Measurements from ENCODE around the gene GPR39.

Gene GPR39

GRCh38 chr2:132669908-132670495 lies 253.4 kb downstream of the GPR39 start, which contains the start of gene LYPD1:
Gene LYPD1 (minus strand): TSS chr2:132670205. CDS start chr2:132669932, 273 bp downstream.
- TF ChIP-seq EZH2 (optimal IDR thresholded peaks at IDR 0.05; ENCODE audit: low read depth, low read length) = no peak
- TF ChIP-seq EZH2phosphoT487 (IDR thresholded peaks at IDR 0.05; ENCODE audit: low read length) = no peak
- TF ChIP-seq CTCF (IDR thresholded peaks at IDR 0.05; ENCODE audit: low read length) = no peak
- no peak for DNase-seq
- H3K4me3 ChIP-seq (ENCODE audit: low read length) = no peak within 1 kb of the TSS; the same call in 1 of the 2 replicates
- no peaks in the 10 kb centered on the region for H3K27me3 ChIP-seq (replicated peaks; ENCODE audit: insufficient read depth, low read length)
- no peak within 1 kb of the TSS for H2AFZ ChIP-seq (ENCODE audit: low read length)
- H3K27ac ChIP-seq (ENCODE audit: low read length) = no peak within 1 kb of the TSS
- no peak within 1 kb of the TSS for H3K9ac ChIP-seq (ENCODE audit: low read length)
- H4K20me1 ChIP-seq (ENCODE audit: insufficient read depth, low read length) = no peaks in the 10 kb centered on the region
- peak within 1 kb of the TSS; percentile 22; the same call in 1 of the 2 replicates for H3K4me2 ChIP-seq (ENCODE audit: low read depth, low read length)
- H3K79me2 ChIP-seq (ENCODE audit: low read length) = no peaks in the 10 kb centered on the region
- H3K4me1 ChIP-seq (ENCODE audit: low read length) = no peaks in the 10 kb centered on the region
- no peaks in the 10 kb centered on the region for H3K9me3 ChIP-seq (replicated peaks; ENCODE audit: insufficient read depth, low read length)
- no peaks in the 10 kb centered on the region for H3K9me2 ChIP-seq (replicated peaks; ENCODE audit: insufficient read depth, low read length)
- H3K36me3 ChIP-seq (replicated peaks; ENCODE audit: insufficient read depth, low read length) = no peaks in the 10 kb centered on the region
- H3F3A ChIP-seq (ENCODE audit: insufficient read depth, low read length) = no peaks in the 10 kb centered on the region

DNA sequence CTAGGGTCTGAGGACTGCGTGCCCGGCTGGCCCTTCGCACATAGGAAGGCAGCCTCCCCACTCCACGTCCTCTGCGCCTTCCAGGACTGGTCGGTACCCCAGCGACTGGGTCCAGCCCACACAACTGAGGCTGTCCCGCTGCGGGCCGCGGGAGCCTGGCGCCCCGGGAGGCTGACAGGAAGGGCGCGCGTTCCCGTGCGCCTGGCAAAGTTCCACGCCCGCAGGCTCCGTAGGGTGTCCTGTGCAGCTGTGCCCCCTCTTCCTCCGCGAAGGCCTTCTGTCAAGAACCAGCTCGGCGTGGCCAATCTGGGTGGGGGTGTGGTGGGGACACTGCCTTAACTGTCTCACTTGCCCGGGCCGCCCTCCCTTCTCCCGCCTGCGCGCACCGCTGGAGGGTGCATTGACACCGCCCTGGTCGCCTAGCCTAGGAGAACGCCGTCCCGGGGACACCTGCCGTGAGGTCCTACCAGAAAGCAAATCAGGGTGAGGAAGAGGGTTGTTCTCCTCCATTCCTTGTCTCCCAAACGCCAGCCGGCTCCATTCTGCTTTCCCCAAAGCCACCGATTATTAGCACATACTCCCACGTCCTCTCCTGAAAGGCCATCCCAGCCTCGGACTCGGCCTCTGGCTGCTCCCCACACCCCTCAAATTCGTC lies 254.0 kb downstream of the GPR39 start:
- no peak overlapping the region for H3K4me3 ChIP-seq (ENCODE audit: low read length)
- H3K27ac ChIP-seq (ENCODE audit: low read length) = no peak overlapping the region
- no peaks in the 10 kb centered on the region for H3K36me3 ChIP-seq (replicated peaks; ENCODE audit: insufficient read depth, low read length)
- no peaks in the 10 kb centered on the region for H3K4me1 ChIP-seq (ENCODE audit: low read length)
- no peak overlapping the region for H3K9ac ChIP-seq (ENCODE audit: low read length)
- no peaks in the 10 kb centered on the region for H3K9me2 ChIP-seq (replicated peaks; ENCODE audit: insufficient read depth, low read length)
- H3K9me3 ChIP-seq (replicated peaks; ENCODE audit: insufficient read depth, low read length) = no peaks in the 10 kb centered on the region
- H4K20me1 ChIP-seq (ENCODE audit: insufficient read depth, low read length) = no peaks in the 10 kb centered on the region
- DNase-seq = no peak
- no peaks in the 10 kb centered on the region for H3K79me2 ChIP-seq (ENCODE audit: low read length)
- TF ChIP-seq EZH2 (optimal IDR thresholded peaks at IDR 0.05; ENCODE audit: low read depth, low read length) = no peak
- no peak for TF ChIP-seq EZH2phosphoT487 (IDR thresholded peaks at IDR 0.05; ENCODE audit: low read length)
- TF ChIP-seq CTCF (IDR thresholded peaks at IDR 0.05; ENCODE audit: low read length) = no peak
- H3K27me3 ChIP-seq (replicated peaks; ENCODE audit: insufficient read depth, low read length) = no peaks in the 10 kb centered on the region
- H2AFZ ChIP-seq (ENCODE audit: low read length) = no peak overlapping the region
- H3K4me2 ChIP-seq (ENCODE audit: low read depth, low read length) = no peak overlapping the region
- H3F3A ChIP-seq (ENCODE audit: insufficient read depth, low read length) = no peaks in the 10 kb centered on the region

DNA sequence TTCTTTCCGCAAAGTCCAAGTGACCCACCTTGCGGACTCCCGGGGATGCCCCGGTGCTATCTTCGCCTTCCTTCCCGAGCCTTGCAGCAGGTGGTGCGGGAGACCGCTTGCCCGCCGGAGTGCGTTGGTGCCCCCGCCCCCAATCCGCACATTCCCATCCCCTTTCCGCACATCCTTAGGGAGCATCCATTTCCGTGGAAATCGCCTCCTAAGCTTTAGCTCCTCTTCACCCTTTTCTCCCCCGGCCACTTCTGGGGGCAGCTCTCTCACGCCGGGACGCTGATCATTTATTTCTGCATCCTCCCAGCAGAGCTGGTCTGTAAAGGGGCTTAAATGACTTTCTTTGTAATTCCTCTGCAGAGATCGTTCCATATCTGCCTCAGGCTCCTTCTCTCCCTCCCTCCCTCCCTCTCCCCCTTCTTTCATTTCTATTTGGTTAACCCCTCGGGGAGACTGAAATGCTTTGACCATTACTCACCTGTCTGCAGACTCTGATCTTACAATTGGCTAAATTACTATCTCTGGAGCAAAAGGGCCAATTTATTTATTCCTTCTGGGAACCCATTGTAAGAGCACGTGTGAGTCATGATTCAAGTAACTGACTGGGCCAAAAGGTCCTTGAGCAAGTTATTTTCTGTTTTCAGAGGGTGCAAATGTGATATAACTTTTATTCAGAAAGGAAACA lies 254.7 kb downstream of the GPR39 start:
- Histone ChIP-seq H3K36me3 (replicated peaks; ENCODE audit: insufficient read depth, low read length) (no peaks in the 10 kb centered on the region), H3K4me1 (ENCODE audit: low read length) (no peaks in the 10 kb centered on the region), H3K4me2 (ENCODE audit: low read depth, low read length) (no peak overlapping the region), H4K20me1 (ENCODE audit: insufficient read depth, low read length) (no peaks in the 10 kb centered on the region), H3K4me3 (ENCODE audit: low read length) (no peak overlapping the region), H3K9me2 (replicated peaks; ENCODE audit: insufficient read depth, low read length) (no peaks in the 10 kb centered on the region), H3K27ac (ENCODE audit: low read length) (no peak overlapping the region), H3K79me2 (ENCODE audit: low read length) (no peaks in the 10 kb centered on the region), H2AFZ (ENCODE audit: low read length) (no peak overlapping the region), H3F3A (ENCODE audit: insufficient read depth, low read length) (no peaks in the 10 kb centered on the region), H3K9me3 (replicated peaks; ENCODE audit: insufficient read depth, low read length) (no peaks in the 10 kb centered on the region), H3K27me3 (replicated peaks; ENCODE audit: insufficient read depth, low read length) (no peaks in the 10 kb centered on the region), H3K9ac (ENCODE audit: low read length) (no peak overlapping the region)
- TF ChIP-seq EZH2 (optimal IDR thresholded peaks at IDR 0.05; ENCODE audit: low read depth, low read length) = no peak
- no peak for TF ChIP-seq EZH2phosphoT487 (IDR thresholded peaks at IDR 0.05; ENCODE audit: low read length)
- TF ChIP-seq CTCF (IDR thresholded peaks at IDR 0.05; ENCODE audit: low read length) = no peak
- DNase-seq = no peak
